ENCODE data around the gene WDR70. TPM values are rescaled to one million over a fixed set of nuclear protein-coding genes. Genes with fewer than 3 reads are reported as not detected.

WDR70 gene
- total and polyA plus RNA-seq, 2 of the 8 experiments (the other 6 are each of a cell fraction or from before 2014, with no cell fraction given) = 10.6 to 37.4 TPM

DNA sequence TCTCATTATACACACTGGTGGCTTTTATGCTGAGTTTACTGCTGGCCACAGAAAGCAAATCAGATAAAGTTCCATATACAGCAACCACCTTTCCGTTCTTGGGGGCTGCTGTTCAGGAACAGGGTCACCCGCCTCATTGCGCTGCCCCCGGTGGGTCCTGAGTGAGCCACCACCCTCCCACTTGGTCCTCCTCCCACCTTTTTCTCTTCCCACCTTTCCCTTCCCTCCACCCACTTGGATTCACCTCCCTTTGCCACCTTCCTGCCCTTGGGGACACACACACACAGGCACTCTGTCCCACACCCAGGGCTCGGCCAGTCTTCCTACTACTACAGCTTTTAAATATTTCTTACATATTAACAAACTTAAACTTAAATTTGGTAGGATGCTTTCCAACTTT is 127.6 kb downstream of the WDR70 start:
- no peak overlapping the region for H2BK5ac ChIP-seq (ENCODE audit: low read depth, low read length)
- no peak overlapping the region for H2BK20ac ChIP-seq (ENCODE audit: low read length)
- H4K5ac ChIP-seq (ENCODE audit: insufficient read length, low read depth, low read length) = no peak overlapping the region
- no peak overlapping the region for H2BK15ac ChIP-seq (ENCODE audit: low read length)
- no peak overlapping the region for H3K9ac ChIP-seq (replicated peaks in 1 of 4; ENCODE audit: extremely low read depth in 1 of 4, low read depth in 3 of 4, low read length in 3 of 4)
- H3K9me3 ChIP-seq (ENCODE audit: insufficient read depth in 2 of 2, low read depth in 1 of 2, low read length in 1 of 2) = no peaks in the 10 kb centered on the region
- no peaks in the 10 kb centered on the region for H4K20me1 ChIP-seq (replicated peaks in 1 of 2; ENCODE audit: control insufficient read depth in 1 of 2, insufficient read depth in 2 of 2, low read length in 2 of 2)
- DNase-seq (ENCODE audit: low read depth in 1 of 2, low spot score in 2 of 2) = no peak
- no peak overlapping the region for H3K4me2 ChIP-seq (ENCODE audit: insufficient read depth in 1 of 2, low read depth in 2 of 2, low read length in 2 of 2)
- H2BK12ac ChIP-seq (ENCODE audit: low read depth, low read length) = no peak overlapping the region
- no peaks in the 10 kb centered on the region; the same call in 1 of the 2 replicates for H3K23me2 ChIP-seq (ENCODE audit: low read depth, low read length)
- no peak overlapping the region for H3K27ac ChIP-seq (ENCODE audit: low read depth, low read length)
- WGBS, 2 experiments (ENCODE audit: extremely low coverage in 1 of 2, insufficient coverage in 1 of 2, insufficient read length in 1 of 2, insufficient replicate concordance in 2 of 2, low coverage in 1 of 2, low lambda C conversion rate in 2 of 2, missing lambda C conversion rate in 1 of 2) = 65% methylated on average over 5 of the region's 5 CpGs; no CpG with 5 or more reads in 1 of the 2 experiments
- no peak overlapping the region for H4K8ac ChIP-seq (ENCODE audit: extremely low read depth, insufficient read depth, low read length)
- H3K4ac ChIP-seq (replicated peaks; ENCODE audit: insufficient read length, low read depth, low read length) = no peak overlapping the region
- TF ChIP-seq CREB1 (IDR thresholded peaks at IDR 0.05) (no peak), CBX8 (IDR thresholded peaks at IDR 0.05; ENCODE audit: borderline replicate concordance, low read depth, low read length) (no peak), CEBPB (IDR thresholded peaks at IDR 0.05; ENCODE audit: low read depth, low read length) (no peak), NRF1 (IDR thresholded peaks at IDR 0.05; ENCODE audit: low read depth, low read length) (no peak), PHF8 (conservative IDR thresholded peaks at IDR 0.05; ENCODE audit: low read depth, low read length) (no peak)
- TF ChIP-seq, protein P1, sequence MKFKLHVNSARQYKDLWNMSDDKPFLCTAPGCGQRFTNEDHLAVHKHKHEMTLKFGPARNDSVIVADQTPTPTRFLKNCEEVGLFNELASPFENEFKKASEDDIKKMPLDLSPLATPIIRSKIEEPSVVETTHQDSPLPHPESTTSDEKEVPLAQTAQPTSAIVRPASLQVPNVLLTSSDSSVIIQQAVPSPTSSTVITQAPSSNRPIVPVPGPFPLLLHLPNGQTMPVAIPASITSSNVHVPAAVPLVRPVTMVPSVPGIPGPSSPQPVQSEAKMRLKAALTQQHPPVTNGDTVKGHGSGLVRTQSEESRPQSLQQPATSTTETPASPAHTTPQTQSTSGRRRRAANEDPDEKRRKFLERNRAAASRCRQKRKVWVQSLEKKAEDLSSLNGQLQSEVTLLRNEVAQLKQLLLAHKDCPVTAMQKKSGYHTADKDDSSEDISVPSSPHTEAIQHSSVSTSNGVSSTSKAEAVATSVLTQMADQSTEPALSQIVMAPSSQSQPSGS (IDR thresholded peaks at IDR 0.05; ENCODE audit: low read length) = no peak
- TF ChIP-seq, protein P2, sequence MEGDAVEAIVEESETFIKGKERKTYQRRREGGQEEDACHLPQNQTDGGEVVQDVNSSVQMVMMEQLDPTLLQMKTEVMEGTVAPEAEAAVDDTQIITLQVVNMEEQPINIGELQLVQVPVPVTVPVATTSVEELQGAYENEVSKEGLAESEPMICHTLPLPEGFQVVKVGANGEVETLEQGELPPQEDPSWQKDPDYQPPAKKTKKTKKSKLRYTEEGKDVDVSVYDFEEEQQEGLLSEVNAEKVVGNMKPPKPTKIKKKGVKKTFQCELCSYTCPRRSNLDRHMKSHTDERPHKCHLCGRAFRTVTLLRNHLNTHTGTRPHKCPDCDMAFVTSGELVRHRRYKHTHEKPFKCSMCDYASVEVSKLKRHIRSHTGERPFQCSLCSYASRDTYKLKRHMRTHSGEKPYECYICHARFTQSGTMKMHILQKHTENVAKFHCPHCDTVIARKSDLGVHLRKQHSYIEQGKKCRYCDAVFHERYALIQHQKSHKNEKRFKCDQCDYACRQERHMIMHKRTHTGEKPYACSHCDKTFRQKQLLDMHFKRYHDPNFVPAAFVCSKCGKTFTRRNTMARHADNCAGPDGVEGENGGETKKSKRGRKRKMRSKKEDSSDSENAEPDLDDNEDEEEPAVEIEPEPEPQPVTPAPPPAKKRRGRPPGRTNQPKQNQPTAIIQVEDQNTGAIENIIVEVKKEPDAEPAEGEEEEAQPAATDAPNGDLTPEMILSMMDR (IDR thresholded peaks at IDR 0.05; ENCODE audit: control extremely low read depth in 1 of 3, insufficient read depth in 1 of 3, low read depth in 1 of 3, low read length in 3 of 3) = peak in 2 of 3 experiments; percentile 19 to 27; a peak in 2 of 4 replicates
- POLR2A ChIA-PET (ENCODE audit: partially characterized antibody) = no interaction called here
- no peaks in the 10 kb centered on the region for H3K27me3 ChIP-seq (replicated peaks in 1 of 4; ENCODE audit: control insufficient read depth in 3 of 4, extremely low read depth in 1 of 4, insufficient read depth in 3 of 4, low read length in 3 of 4)
- no peak overlapping the region for H3K4me3 ChIP-seq (ENCODE audit: extremely low read depth in 1 of 4, insufficient read depth in 2 of 4, low read depth in 3 of 4, low read length in 4 of 4)
- no peaks in the 10 kb centered on the region for H3K79me1 ChIP-seq (ENCODE audit: low read depth, low read length)
- H3K56ac ChIP-seq (replicated peaks; ENCODE audit: insufficient read length, low read depth, low read length) = no peak overlapping the region
- no peaks in the 10 kb centered on the region for H3K36me3 ChIP-seq (ENCODE audit: control insufficient read depth in 2 of 4, insufficient read depth in 4 of 4, low read length in 3 of 4)
- H3K23ac ChIP-seq (ENCODE audit: insufficient read length) = no peak overlapping the region
- H2AK5ac ChIP-seq (ENCODE audit: low read depth, low read length) = no peak overlapping the region
- FAIRE-seq = no peak
- CTCF ChIA-PET (ENCODE audit: partially characterized antibody) = interaction anchor here (1.4 kb wide), 1 partner anchor 10 kb away, joined by 3 read pairs; no protein-coding TSS in a partner anchor
- H3K4me1 ChIP-seq (replicated peaks in 1 of 4; ENCODE audit: control insufficient read depth in 3 of 4, insufficient read depth in 4 of 4, low read length in 3 of 4) = no peaks in the 10 kb centered on the region; a peak in 2 of 7 replicates
- no peak overlapping the region for H2AFZ ChIP-seq (ENCODE audit: low read length)
- no peak overlapping the region for H4K91ac ChIP-seq (replicated peaks; ENCODE audit: insufficient read length, low read length)
- no peak overlapping the region for H2BK120ac ChIP-seq (replicated peaks; ENCODE audit: low read depth, low read length)
- no peak overlapping the region for H3K18ac ChIP-seq (ENCODE audit: extremely low read depth, low read length)
- no peaks in the 10 kb centered on the region for H3K79me2 ChIP-seq (ENCODE audit: control insufficient read depth in 1 of 2, insufficient read depth in 2 of 2, low read length in 2 of 2)
- H3K14ac ChIP-seq (ENCODE audit: insufficient read length) = no peak overlapping the region
